ENCODE measurements around the gene TBXAS1. TPM values are rescaled to one million over a fixed set of nuclear protein-coding genes. Genes with fewer than 3 reads are reported as not detected.
A peak's percentile ranks its signal among the peaks of the same experiment; 100 is the strongest.

TBXAS1 gene
- total RNA-seq, 4 donors from 2014 or later: 9.8 to 31.3 (median 13.5) TPM

GRCh38 chr7:140059273-140060242 lies 230.5 kb downstream of the TBXAS1 start:
- no peak for DNase-seq (ENCODE audit: extremely low spot score)

DNA sequence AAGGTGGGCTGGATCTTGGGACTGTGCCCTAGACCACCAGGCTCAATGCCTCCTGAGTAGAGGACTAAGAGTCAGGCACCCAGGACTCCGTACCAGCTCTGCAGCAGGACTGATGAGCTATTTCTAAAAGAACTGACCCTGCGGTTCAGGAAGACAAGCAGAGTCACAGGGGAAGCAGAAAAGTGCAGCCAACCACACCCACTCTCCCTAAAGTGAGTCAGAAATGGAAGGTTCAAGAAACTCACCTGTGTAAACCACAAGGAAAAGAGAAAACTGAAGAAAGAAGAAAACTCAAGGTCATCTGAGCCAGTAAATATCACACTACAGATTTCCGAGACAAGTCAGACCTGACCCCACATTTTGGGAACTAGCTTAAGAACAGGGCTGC lies 231.2 kb downstream of the TBXAS1 start:
- DNase-seq (ENCODE audit: extremely low spot score): no peak
- peak overlapping the region in 1 of 4 donors; percentile 91 for H3K27ac ChIP-seq (replicated peaks in 1 of 4)
- no peaks in the 10 kb centered on the region for H3K27me3 ChIP-seq
- no peaks in the 10 kb centered on the region for H3K9me3 ChIP-seq
- intact Hi-C loops (cut with DNase I): no loop called here
- no peak overlapping the region for H3K4me3 ChIP-seq
- TF ChIP-seq POLR2A (IDR thresholded peaks at IDR 0.05; ENCODE audit: low read depth) (no peak), CTCF (IDR thresholded peaks at IDR 0.05) (no peak), EP300 (IDR thresholded peaks at IDR 0.05) (no peak), POLR2AphosphoS5 (IDR thresholded peaks at IDR 0.05) (no peak)
- H3K4me1 ChIP-seq: peaks cover 24 to 47% (median 36%) of the 10 kb centered on the region in 4 donors
- peaks cover 0 to 21% (median 6%) of the 10 kb centered on the region in 4 donors for H3K36me3 ChIP-seq
- WGBS: 84% methylated on average over 3 of the region's 3 CpGs

More at GRCh38 chr7:140059273-140060242, 230.5 kb downstream of the TBXAS1 start:
- H3K36me3 ChIP-seq: peaks cover 0 to 21% (median 6%) of the 10 kb centered on the region in 4 donors
- intact Hi-C loops (cut with DNase I): no loop called here
- H3K27me3 ChIP-seq: no peaks in the 10 kb centered on the region
- TF ChIP-seq EP300 (IDR thresholded peaks at IDR 0.05): no peak
- TF ChIP-seq POLR2AphosphoS5 (IDR thresholded peaks at IDR 0.05): no peak
- TF ChIP-seq CTCF (IDR thresholded peaks at IDR 0.05): no peak
- TF ChIP-seq POLR2A (IDR thresholded peaks at IDR 0.05; ENCODE audit: low read depth): no peak
- peaks cover 24 to 47% (median 36%) of the 10 kb centered on the region in 4 donors for H3K4me1 ChIP-seq
- H3K9me3 ChIP-seq: no peaks in the 10 kb centered on the region
- 71% methylated on average over 12 of the region's 12 CpGs for WGBS
- H3K27ac ChIP-seq (replicated peaks in 1 of 4): peak overlapping the region in 1 of 4 donors; percentile 91
- no peak overlapping the region for H3K4me3 ChIP-seq

GRCh38 chr7:140060788-140061606 lies 231.9 kb downstream of the TBXAS1 start:
- peaks cover 0 to 4% (median under 1%) of the 10 kb centered on the region in 4 donors for H3K9me3 ChIP-seq
- no peaks in the 10 kb centered on the region for H3K27me3 ChIP-seq
- no peak for DNase-seq (ENCODE audit: extremely low spot score)
- peak overlapping the region; percentile 85 to 91 (median 89) for H3K27ac ChIP-seq (replicated peaks in 1 of 4)
- WGBS: 69% methylated on average over 11 of the region's 11 CpGs
- H3K4me1 ChIP-seq: peaks cover 24 to 47% (median 36%) of the 10 kb centered on the region in 4 donors
- peak overlapping the region; percentile 79 to 85 (median 83) for H3K4me3 ChIP-seq
- TF ChIP-seq EP300 (IDR thresholded peaks at IDR 0.05) (no peak), POLR2AphosphoS5 (IDR thresholded peaks at IDR 0.05) (peak in 1 of 2 donors; percentile 12), POLR2A (IDR thresholded peaks at IDR 0.05; ENCODE audit: low read depth) (no peak), CTCF (IDR thresholded peaks at IDR 0.05) (no peak)
- H3K36me3 ChIP-seq: peaks cover 0 to 17% (median 6%) of the 10 kb centered on the region in 4 donors
- intact Hi-C loops (cut with DNase I): no loop called here

DNA sequence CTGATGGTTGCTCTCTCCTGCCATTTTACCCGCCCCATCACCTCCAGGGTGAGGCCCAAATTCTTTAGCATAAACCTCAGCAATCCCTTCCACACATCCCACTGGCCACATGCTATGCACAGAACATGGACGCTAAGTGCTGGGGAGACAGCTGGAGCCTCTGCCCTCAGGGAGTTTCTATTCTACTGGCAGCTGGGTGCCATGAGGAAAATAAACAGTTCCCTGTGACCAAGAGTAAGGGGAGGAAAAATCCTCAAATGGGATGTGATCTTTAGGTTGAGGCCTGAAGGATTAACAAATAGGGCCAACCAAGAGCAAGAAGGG lies 232.5 kb downstream of the TBXAS1 start:
- H3K9me3 ChIP-seq: peaks cover 0 to 10% (median 5%) of the 10 kb centered on the region in 4 donors
- peaks cover 0 to 11% (median 4%) of the 10 kb centered on the region in 4 donors for H3K36me3 ChIP-seq
- H3K27me3 ChIP-seq: no peaks in the 10 kb centered on the region
- WGBS: 91% methylated on average over 2 of the region's 2 CpGs
- peak overlapping the region; percentile 85 to 91 (median 89) for H3K27ac ChIP-seq (replicated peaks in 1 of 4)
- intact Hi-C loops (cut with DNase I): no loop called here
- TF ChIP-seq POLR2A (IDR thresholded peaks at IDR 0.05; ENCODE audit: low read depth) (no peak), CTCF (IDR thresholded peaks at IDR 0.05) (no peak), EP300 (IDR thresholded peaks at IDR 0.05) (no peak), POLR2AphosphoS5 (IDR thresholded peaks at IDR 0.05) (no peak)
- H3K4me3 ChIP-seq: peak overlapping the region; percentile 79 to 85 (median 83)
- peaks cover 24 to 47% (median 36%) of the 10 kb centered on the region in 4 donors for H3K4me1 ChIP-seq
- DNase-seq (ENCODE audit: extremely low spot score): no peak

Data from esophagus muscularis mucosa (tissue), 4 donors.